Measurements from ENCODE around the gene PPP3CA. TPM values are rescaled to one million over a fixed set of nuclear protein-coding genes. Genes with fewer than 3 reads are reported as not detected.

PPP3CA gene
- total RNA-seq, 1 experiment from 2014 or later: 133 TPM

- Histone ChIP-seq H3K79me2 (ENCODE audit: insufficient read depth, low read length) (peaks cover 54% of the 10 kb centered on the region), H3K4me3 (replicated peaks in 1 of 2; ENCODE audit: low read depth in 1 of 2, low read length in 2 of 2) (no peak overlapping the region), H4K20me1 (ENCODE audit: insufficient read depth) (no peaks in the 10 kb centered on the region), H3K4me2 (ENCODE audit: low read length) (peak overlapping the region; percentile 42), H3K27ac (ENCODE audit: low read depth, low read length) (peak overlapping the region; percentile 26; the same call in 1 of the 2 replicates), H3K9ac (ENCODE audit: low read length) (no peak overlapping the region), H3K27me3 (ENCODE audit: insufficient read depth, low read length) (no peaks in the 10 kb centered on the region), H2AFZ (ENCODE audit: low read depth, low read length, poor library complexity, severe bottlenecking) (no peak overlapping the region), H3K36me3 (ENCODE audit: control insufficient read depth in 1 of 2, insufficient read depth in 2 of 2, low read length in 2 of 2) (peaks cover 0 to 4% of the 10 kb centered on the region in 2 experiments; a peak in 1 of 4 replicates), H3K9me2 (ENCODE audit: insufficient read depth) (no peaks in the 10 kb centered on the region), H3K9me3 (ENCODE audit: control insufficient read depth in 1 of 2, insufficient read depth in 1 of 2, low read depth in 1 of 2, low read length in 2 of 2) (no peaks in the 10 kb centered on the region), H3K4me1 (ENCODE audit: control insufficient read depth in 1 of 2, insufficient read depth in 2 of 2, low read length in 2 of 2) (peaks cover 50 to 71% of the 10 kb centered on the region in 2 experiments)
- intact Hi-C loops (cut with micrococcal nuclease): no loop called here
- DNase-seq (ENCODE audit: low read depth, low spot score) (no peak), ATAC-seq (peak; percentile 49)
- ChIA-PET CTCF (no interaction called here), RAD21 (ENCODE audit: low non-redundant PET in 1 of 2, low total read pairs in 2 of 2, uncharacterized antibody in 2 of 2, unreplicated experiment in 2 of 2) (no interaction called here), POLR2A (no interaction called here)
- TF ChIP-seq ZBTB33 (IDR thresholded peaks at IDR 0.05; ENCODE audit: extremely low read depth, insufficient replicate concordance, low read length) (no peak), JUND (IDR thresholded peaks at IDR 0.05) (peak; percentile 57), FOSL1 (IDR thresholded peaks at IDR 0.05; ENCODE audit: low read depth) (peak; percentile 62), SP1 (IDR thresholded peaks at IDR 0.05; ENCODE audit: low read depth) (peak; percentile 55; the same call in 1 of the 2 replicates), CEBPB (IDR thresholded peaks at IDR 0.05; ENCODE audit: low read depth) (no peak)
- BruUV-seq (replicated peaks): TSS peak; percentile 10
Measured at GRCh38 chr4:101178731-101179130, 168.6 kb downstream of the PPP3CA start.

- intact Hi-C loops (cut with micrococcal nuclease): no loop called here
- POLR2A ChIA-PET: no interaction called here
- Histone ChIP-seq H3K36me3 (ENCODE audit: control insufficient read depth in 1 of 2, insufficient read depth in 2 of 2, low read length in 2 of 2) (no peaks in the 10 kb centered on the region), H3K4me1 (ENCODE audit: control insufficient read depth in 1 of 2, insufficient read depth in 2 of 2, low read length in 2 of 2) (peaks cover 65 to 78% of the 10 kb centered on the region in 2 experiments), H3K27ac (ENCODE audit: low read depth, low read length) (no peak overlapping the region; the same call in 1 of the 2 replicates), H4K20me1 (ENCODE audit: insufficient read depth) (no peaks in the 10 kb centered on the region), H3K4me2 (ENCODE audit: low read length) (no peak overlapping the region), H2AFZ (ENCODE audit: low read depth, low read length, poor library complexity, severe bottlenecking) (no peak overlapping the region), H3K9me2 (ENCODE audit: insufficient read depth) (no peaks in the 10 kb centered on the region), H3K9ac (ENCODE audit: low read length) (no peak overlapping the region), H3K4me3 (replicated peaks in 1 of 2; ENCODE audit: low read depth in 1 of 2, low read length in 2 of 2) (no peak overlapping the region), H3K27me3 (ENCODE audit: insufficient read depth, low read length) (no peaks in the 10 kb centered on the region), H3K9me3 (ENCODE audit: control insufficient read depth in 1 of 2, insufficient read depth in 1 of 2, low read depth in 1 of 2, low read length in 2 of 2) (no peaks in the 10 kb centered on the region), H3K79me2 (ENCODE audit: insufficient read depth, low read length) (peaks cover 62% of the 10 kb centered on the region)
- CTCF ChIA-PET: no interaction called here
- BruUV-seq (replicated peaks): no TSS peak
- no peak for DNase-seq (ENCODE audit: low read depth, low spot score)
- RAD21 ChIA-PET (ENCODE audit: low non-redundant PET in 1 of 2, low total read pairs in 2 of 2, uncharacterized antibody in 2 of 2, unreplicated experiment in 2 of 2): no interaction called here
- ATAC-seq: no peak
- no peak for TF ChIP-seq SRF (IDR thresholded peaks at IDR 0.05; ENCODE audit: low read depth)
- no peak for TF ChIP-seq MAX (IDR thresholded peaks at IDR 0.05)
- TF ChIP-seq RAD21 (IDR thresholded peaks at IDR 0.05; ENCODE audit: low read depth): no peak
- no peak for TF ChIP-seq EGR1 (IDR thresholded peaks at IDR 0.05; ENCODE audit: low read depth)
- no peak for TF ChIP-seq CTCF (IDR thresholded peaks at IDR 0.05 in 2 of 3, conservative IDR thresholded peaks at IDR 0.05 in 1 of 3; ENCODE audit: borderline replicate concordance in 1 of 3, insufficient read depth in 1 of 3, low read depth in 2 of 3, low read length in 2 of 3)
- no peak for TF ChIP-seq ATF3 (IDR thresholded peaks at IDR 0.05)
- TF ChIP-seq FOSL1 (IDR thresholded peaks at IDR 0.05; ENCODE audit: low read depth): no peak
- TF ChIP-seq YY1 (IDR thresholded peaks at IDR 0.05; ENCODE audit: extremely low read depth, insufficient replicate concordance, low read depth, low read length): no peak
- no peak for TF ChIP-seq ELF1 (IDR thresholded peaks at IDR 0.05; ENCODE audit: borderline replicate concordance, low read depth)
Measured at GRCh38 chr4:101177154-101177553, 170.2 kb downstream of the PPP3CA start.

Measured in HCT116 (cell line).